ENCODE results near the gene RRP1. TPM values are rescaled to one million over a fixed set of nuclear protein-coding genes. Genes with fewer than 3 reads are reported as not detected.

The RRP1 gene
- total and polyA plus RNA-seq, 2 donors (not counting 1 experiment from before 2014, with no cell fraction given): 8.6 to 12.7 TPM

GRCh38 chr21:43813656-43813980 is 24.2 kb downstream of the RRP1 start:
- no peak overlapping the region for H3K4me2 ChIP-seq (ENCODE audit: extremely low read depth, insufficient read depth, low read length)
- TF ChIP-seq CTCF (conservative IDR thresholded peaks at IDR 0.05 in 1 of 2, IDR thresholded peaks at IDR 0.05 in 1 of 2; ENCODE audit: low read depth in 1 of 2, low read length in 2 of 2) (no peak), EZH2 (IDR thresholded peaks at IDR 0.05; ENCODE audit: low read length, missing control alignments) (no peak)
- no peak for DNase-seq (ENCODE audit: low read depth in 2 of 2)
- no peak overlapping the region for H3K27ac ChIP-seq (ENCODE audit: insufficient read depth, low read length)
- no peak overlapping the region for H3K4me3 ChIP-seq (replicated peaks in 1 of 4; ENCODE audit: control extremely low read depth in 1 of 4, insufficient read depth in 1 of 4, low read depth in 3 of 4, low read length in 4 of 4)
- no peaks in the 10 kb centered on the region for H3K27me3 ChIP-seq (ENCODE audit: control insufficient read depth, insufficient read depth, low read length)
- H3K9me3 ChIP-seq (ENCODE audit: control insufficient read depth, insufficient read depth, low read depth, low read length): no peaks in the 10 kb centered on the region
- H3K36me3 ChIP-seq (ENCODE audit: control insufficient read depth, insufficient read depth, low read length): no peaks in the 10 kb centered on the region
- no peak overlapping the region for H2AFZ ChIP-seq (ENCODE audit: low read length)
- no peak overlapping the region for H3K9ac ChIP-seq (ENCODE audit: insufficient read depth, low read length)
- peaks cover 4% of the 10 kb centered on the region for H3K4me1 ChIP-seq (ENCODE audit: control insufficient read depth, extremely low read depth, insufficient read depth, low read length)
- H4K20me1 ChIP-seq (ENCODE audit: control insufficient read depth, extremely low read depth, insufficient read depth, low read length): no peaks in the 10 kb centered on the region
- H3K79me2 ChIP-seq (ENCODE audit: control insufficient read depth, insufficient read depth, low read length): no peaks in the 10 kb centered on the region

DNA sequence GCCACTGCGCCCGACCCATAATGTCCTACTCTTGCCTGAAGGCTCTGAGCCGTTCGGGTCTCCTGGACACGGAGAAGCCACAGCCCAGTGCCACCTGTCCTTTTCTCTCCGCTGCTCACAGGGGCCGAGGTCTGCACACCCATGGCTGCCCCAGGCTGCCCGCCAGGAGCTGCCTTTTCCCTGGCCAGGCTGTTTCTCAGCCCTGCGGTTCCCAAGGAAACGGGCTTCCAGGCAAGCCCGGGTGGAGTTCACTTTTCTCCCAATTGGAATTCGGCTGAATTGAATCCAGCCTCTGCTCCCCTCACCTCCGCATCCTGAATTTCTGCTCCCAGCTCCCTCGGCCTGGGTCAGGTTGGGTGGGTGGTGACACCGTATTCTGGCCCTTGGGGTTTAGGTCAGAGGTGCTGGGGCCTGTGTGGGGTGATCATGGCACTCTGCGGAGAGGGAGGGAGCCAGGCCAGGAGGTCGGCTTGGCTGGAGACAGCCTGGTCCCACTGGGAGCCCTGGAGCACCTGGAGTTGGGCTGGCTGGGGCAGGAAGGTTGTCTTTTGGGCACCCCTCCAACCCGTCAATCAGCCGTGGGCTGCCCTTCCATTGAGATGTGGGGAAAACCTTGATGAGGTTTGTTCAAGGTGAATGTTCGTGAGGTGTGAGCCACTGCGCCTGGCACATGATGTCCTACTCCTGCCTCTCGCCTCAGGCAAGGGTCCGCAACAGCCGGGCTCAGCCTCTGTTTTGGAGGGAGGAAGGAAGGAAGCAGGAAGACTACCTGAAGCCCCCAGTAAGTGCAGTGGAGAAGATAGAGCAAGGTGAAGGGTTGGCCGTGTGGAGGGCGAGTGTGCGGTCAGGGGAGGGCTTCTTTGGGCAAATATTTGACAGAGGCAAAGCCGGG is 25.1 kb downstream of the RRP1 start:
- Histone ChIP-seq H4K20me1 (ENCODE audit: control insufficient read depth, extremely low read depth, insufficient read depth, low read length) (no peaks in the 10 kb centered on the region), H3K27ac (ENCODE audit: insufficient read depth, low read length) (no peak overlapping the region), H3K4me1 (ENCODE audit: control insufficient read depth, extremely low read depth, insufficient read depth, low read length) (peaks cover 4% of the 10 kb centered on the region), H3K79me2 (ENCODE audit: control insufficient read depth, insufficient read depth, low read length) (no peaks in the 10 kb centered on the region), H3K27me3 (ENCODE audit: control insufficient read depth, insufficient read depth, low read length) (no peaks in the 10 kb centered on the region), H3K9me3 (ENCODE audit: control insufficient read depth, insufficient read depth, low read depth, low read length) (no peaks in the 10 kb centered on the region), H3K4me3 (replicated peaks in 1 of 4; ENCODE audit: control extremely low read depth in 1 of 4, insufficient read depth in 1 of 4, low read depth in 3 of 4, low read length in 4 of 4) (no peak overlapping the region), H3K4me2 (ENCODE audit: extremely low read depth, insufficient read depth, low read length) (no peak overlapping the region), H2AFZ (ENCODE audit: low read length) (no peak overlapping the region), H3K36me3 (ENCODE audit: control insufficient read depth, insufficient read depth, low read length) (no peaks in the 10 kb centered on the region), H3K9ac (ENCODE audit: insufficient read depth, low read length) (no peak overlapping the region)
- peak; percentile 6 to 11 for DNase-seq (ENCODE audit: low read depth in 2 of 2)
- no peak for TF ChIP-seq EZH2 (IDR thresholded peaks at IDR 0.05; ENCODE audit: low read length, missing control alignments)
- TF ChIP-seq CTCF (conservative IDR thresholded peaks at IDR 0.05 in 1 of 2, IDR thresholded peaks at IDR 0.05 in 1 of 2; ENCODE audit: low read depth in 1 of 2, low read length in 2 of 2): no peak

DNA sequence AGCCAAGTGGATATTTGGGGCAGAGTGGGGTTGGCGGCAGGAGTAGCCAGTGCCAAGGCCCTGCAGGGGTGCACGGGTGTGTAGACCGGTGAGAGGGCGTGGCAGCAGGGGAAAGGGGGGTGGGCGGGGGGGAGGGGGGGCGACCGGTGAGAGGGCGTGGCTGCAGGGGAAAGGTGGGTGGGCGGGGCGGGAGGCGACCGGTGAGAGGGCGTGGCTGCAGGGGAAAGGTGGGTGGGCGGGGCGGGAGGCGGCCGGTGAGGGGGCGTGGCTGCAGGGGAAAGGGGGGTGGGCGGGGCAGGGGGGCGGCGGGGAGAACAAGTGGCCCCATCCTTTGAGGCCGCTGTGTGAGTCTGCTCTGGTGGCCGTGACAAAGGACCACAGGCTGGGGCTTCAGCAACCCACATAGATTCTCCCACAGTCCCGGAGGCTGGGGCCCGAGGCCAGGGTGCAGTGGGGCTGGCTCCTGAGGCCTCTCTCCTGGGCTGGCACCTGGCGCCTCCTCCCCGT is 25.8 kb downstream of the RRP1 start:
- Histone ChIP-seq H3K4me1 (ENCODE audit: control insufficient read depth, extremely low read depth, insufficient read depth, low read length) (peaks cover 4% of the 10 kb centered on the region), H3K27me3 (ENCODE audit: control insufficient read depth, insufficient read depth, low read length) (no peaks in the 10 kb centered on the region), H3K4me2 (ENCODE audit: extremely low read depth, insufficient read depth, low read length) (no peak overlapping the region), H4K20me1 (ENCODE audit: control insufficient read depth, extremely low read depth, insufficient read depth, low read length) (no peaks in the 10 kb centered on the region), H3K79me2 (ENCODE audit: control insufficient read depth, insufficient read depth, low read length) (no peaks in the 10 kb centered on the region), H2AFZ (ENCODE audit: low read length) (no peak overlapping the region), H3K4me3 (replicated peaks in 1 of 4; ENCODE audit: control extremely low read depth in 1 of 4, insufficient read depth in 1 of 4, low read depth in 3 of 4, low read length in 4 of 4) (no peak overlapping the region), H3K9me3 (ENCODE audit: control insufficient read depth, insufficient read depth, low read depth, low read length) (no peaks in the 10 kb centered on the region), H3K9ac (ENCODE audit: insufficient read depth, low read length) (no peak overlapping the region), H3K36me3 (ENCODE audit: control insufficient read depth, insufficient read depth, low read length) (no peaks in the 10 kb centered on the region), H3K27ac (ENCODE audit: insufficient read depth, low read length) (no peak overlapping the region)
- TF ChIP-seq EZH2 (IDR thresholded peaks at IDR 0.05; ENCODE audit: low read length, missing control alignments): no peak
- no peak for TF ChIP-seq CTCF (conservative IDR thresholded peaks at IDR 0.05 in 1 of 2, IDR thresholded peaks at IDR 0.05 in 1 of 2; ENCODE audit: low read depth in 1 of 2, low read length in 2 of 2)
- DNase-seq (ENCODE audit: low read depth in 2 of 2): no peak

Data from fibroblast of lung (primary cell).